Measurements from ENCODE around the gene MGAT5. TPM values are rescaled to one million over a fixed set of nuclear protein-coding genes. Genes with fewer than 3 reads are reported as not detected.
A peak's percentile ranks its signal among the peaks of the same experiment; 100 is the strongest.

MGAT5 gene
- total RNA-seq, 1 experiment from 2014 or later = 22.1 TPM

GRCh38 chr2:134351016-134351415 is 97.1 kb downstream of the MGAT5 start:
- Histone ChIP-seq H3K4me3 (ENCODE audit: low read depth, low read length) (no peak overlapping the region), H3K27me3 (replicated peaks; ENCODE audit: control insufficient read depth, insufficient read depth, low read length) (no peaks in the 10 kb centered on the region), H3K4me1 (0 out of 2 replicates have a peak, but pooled peaks cover 5% of the 10 kb centered on the region), H3K36me3 (ENCODE audit: control insufficient read depth, insufficient read depth, low read length) (no peaks in the 10 kb centered on the region), H3K9me3 (no peaks in the 10 kb centered on the region)
- no peak for TF ChIP-seq CTCF (IDR thresholded peaks at IDR 0.05; ENCODE audit: insufficient read depth in 1 of 2, low read depth in 1 of 2, low read length in 1 of 2, severe bottlenecking in 1 of 2, unreplicated experiment in 1 of 2)
- Mint-ChIP-seq H3K27me3 (ENCODE audit: insufficient read depth, unreplicated experiment) (no peaks in the 10 kb centered on the region), H3K9me3 (ENCODE audit: unreplicated experiment) (no peaks in the 10 kb centered on the region), H3K4me1 (ENCODE audit: low read depth, unreplicated experiment) (peaks cover 15% of the 10 kb centered on the region), H3K27ac (ENCODE audit: unreplicated experiment) (no peak overlapping the region), H3K36me3 (ENCODE audit: insufficient read depth, unreplicated experiment) (no peaks in the 10 kb centered on the region), H3K4me3 (ENCODE audit: unreplicated experiment) (no peak overlapping the region)
- intact Hi-C loops (cut with micrococcal nuclease; ENCODE audit: unreplicated experiment) = no loop called here
- DNase-seq = no peak
- BruUV-seq (replicated peaks) = no TSS peak
- POLR2A ChIA-PET = no interaction called here
- CTCF ChIA-PET = no interaction called here

- Mint-ChIP-seq H3K27ac (ENCODE audit: unreplicated experiment) (no peak overlapping the region), H3K4me1 (ENCODE audit: low read depth, unreplicated experiment) (peaks cover 15% of the 10 kb centered on the region), H3K27me3 (ENCODE audit: insufficient read depth, unreplicated experiment) (no peaks in the 10 kb centered on the region), H3K9me3 (ENCODE audit: unreplicated experiment) (no peaks in the 10 kb centered on the region), H3K4me3 (ENCODE audit: unreplicated experiment) (no peak overlapping the region), H3K36me3 (ENCODE audit: insufficient read depth, unreplicated experiment) (no peaks in the 10 kb centered on the region)
- no peak for DNase-seq
- no TSS peak for BruUV-seq (replicated peaks)
- Histone ChIP-seq H3K4me3 (ENCODE audit: low read depth, low read length) (no peak overlapping the region), H3K4me1 (0 out of 2 replicates have a peak, but pooled peaks cover 5% of the 10 kb centered on the region), H3K27me3 (replicated peaks; ENCODE audit: control insufficient read depth, insufficient read depth, low read length) (no peaks in the 10 kb centered on the region), H3K36me3 (ENCODE audit: control insufficient read depth, insufficient read depth, low read length) (no peaks in the 10 kb centered on the region), H3K9me3 (no peaks in the 10 kb centered on the region)
- ChIA-PET CTCF (no interaction called here), POLR2A (interaction anchor here (0.6 kb wide), 1 partner anchor 17 kb away, joined by 5 read pairs; no protein-coding TSS in a partner anchor)
- TF ChIP-seq CTCF (IDR thresholded peaks at IDR 0.05; ENCODE audit: insufficient read depth in 1 of 2, low read depth in 1 of 2, low read length in 1 of 2, severe bottlenecking in 1 of 2, unreplicated experiment in 1 of 2) = peak in 1 of 2 experiments; percentile 24
- intact Hi-C loops (cut with micrococcal nuclease; ENCODE audit: unreplicated experiment) = no loop called here
Measured at GRCh38 chr2:134351899-134352298, 98.0 kb downstream of the MGAT5 start.

GRCh38 chr2:134352844-134353243 is 99.0 kb downstream of the MGAT5 start:
- CTCF ChIA-PET = no interaction called here
- POLR2A ChIA-PET = no interaction called here

More at GRCh38 chr2:134352844-134353243, 99.0 kb downstream of the MGAT5 start:
- no peak for DNase-seq
- no peak overlapping the region for H3K4me3 ChIP-seq (ENCODE audit: low read depth, low read length)
- no peaks in the 10 kb centered on the region for H3K36me3 ChIP-seq (ENCODE audit: control insufficient read depth, insufficient read depth, low read length)
- no TSS peak for BruUV-seq (replicated peaks)
- no peak overlapping the region for H3K4me3 Mint-ChIP-seq (ENCODE audit: unreplicated experiment)
- intact Hi-C loops (cut with micrococcal nuclease; ENCODE audit: unreplicated experiment) = no loop called here
- H3K27me3 ChIP-seq (replicated peaks; ENCODE audit: control insufficient read depth, insufficient read depth, low read length) = no peaks in the 10 kb centered on the region
- no peaks in the 10 kb centered on the region for H3K9me3 Mint-ChIP-seq (ENCODE audit: unreplicated experiment)
- peaks cover 15% of the 10 kb centered on the region for H3K4me1 Mint-ChIP-seq (ENCODE audit: low read depth, unreplicated experiment)
- no peak for TF ChIP-seq CTCF (IDR thresholded peaks at IDR 0.05; ENCODE audit: insufficient read depth in 1 of 2, low read depth in 1 of 2, low read length in 1 of 2, severe bottlenecking in 1 of 2, unreplicated experiment in 1 of 2)
- H3K27me3 Mint-ChIP-seq (ENCODE audit: insufficient read depth, unreplicated experiment) = no peaks in the 10 kb centered on the region
- H3K36me3 Mint-ChIP-seq (ENCODE audit: insufficient read depth, unreplicated experiment) = no peaks in the 10 kb centered on the region
- H3K9me3 ChIP-seq = no peaks in the 10 kb centered on the region
- H3K27ac Mint-ChIP-seq (ENCODE audit: unreplicated experiment) = no peak overlapping the region
- 0 out of 2 replicates have a peak, but pooled peaks cover 5% of the 10 kb centered on the region for H3K4me1 ChIP-seq

Measured in Caco-2 (cell line).